ENCODE results near the gene UPF2.

Gene UPF2

DNA sequence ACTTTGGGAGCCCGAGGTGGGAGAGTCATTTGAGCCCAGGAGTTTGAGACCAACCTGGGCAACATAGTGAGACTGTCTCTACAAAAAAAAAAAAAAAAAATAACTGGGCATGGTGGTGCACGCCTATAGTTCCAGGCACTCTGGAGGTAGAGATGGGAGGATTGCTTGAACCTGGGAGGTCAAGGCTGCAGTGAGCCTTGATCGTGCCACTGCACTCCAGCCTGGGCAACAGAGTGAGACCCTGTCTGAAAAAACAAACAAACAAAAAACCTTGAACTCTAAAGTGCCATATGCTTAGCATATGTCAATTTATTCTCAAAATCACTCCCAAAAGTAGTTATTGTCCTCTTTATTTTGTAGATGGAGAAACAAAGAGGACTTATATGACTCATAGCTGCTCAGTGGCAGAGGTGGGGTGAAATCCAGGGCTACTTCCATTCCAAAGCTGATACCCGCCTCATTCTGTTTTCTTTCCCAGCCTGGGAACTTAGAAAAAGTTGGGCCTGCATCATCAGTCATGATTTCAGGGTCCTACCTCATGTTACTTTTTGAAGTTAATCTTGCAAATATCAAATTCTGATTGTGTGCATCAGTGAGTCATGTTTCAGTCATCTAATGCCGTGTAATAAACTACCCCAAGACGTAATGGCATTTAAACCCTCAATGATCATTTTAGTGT lies 39.4 kb upstream of the UPF2 start:
- H3K9ac ChIP-seq (ENCODE audit: low read depth, low read length): no peak overlapping the region
- peaks cover 21% of the 10 kb centered on the region for H3K36me3 ChIP-seq (ENCODE audit: insufficient read depth, low read length)
- no peaks in the 10 kb centered on the region for H3K27me3 ChIP-seq (ENCODE audit: insufficient read depth, low read length, poor library complexity)
- H4K20me1 ChIP-seq (ENCODE audit: insufficient read depth, low read length): no peaks in the 10 kb centered on the region
- H2AFZ ChIP-seq (ENCODE audit: low read depth, low read length): no peak overlapping the region
- TF ChIP-seq, protein P1, sequence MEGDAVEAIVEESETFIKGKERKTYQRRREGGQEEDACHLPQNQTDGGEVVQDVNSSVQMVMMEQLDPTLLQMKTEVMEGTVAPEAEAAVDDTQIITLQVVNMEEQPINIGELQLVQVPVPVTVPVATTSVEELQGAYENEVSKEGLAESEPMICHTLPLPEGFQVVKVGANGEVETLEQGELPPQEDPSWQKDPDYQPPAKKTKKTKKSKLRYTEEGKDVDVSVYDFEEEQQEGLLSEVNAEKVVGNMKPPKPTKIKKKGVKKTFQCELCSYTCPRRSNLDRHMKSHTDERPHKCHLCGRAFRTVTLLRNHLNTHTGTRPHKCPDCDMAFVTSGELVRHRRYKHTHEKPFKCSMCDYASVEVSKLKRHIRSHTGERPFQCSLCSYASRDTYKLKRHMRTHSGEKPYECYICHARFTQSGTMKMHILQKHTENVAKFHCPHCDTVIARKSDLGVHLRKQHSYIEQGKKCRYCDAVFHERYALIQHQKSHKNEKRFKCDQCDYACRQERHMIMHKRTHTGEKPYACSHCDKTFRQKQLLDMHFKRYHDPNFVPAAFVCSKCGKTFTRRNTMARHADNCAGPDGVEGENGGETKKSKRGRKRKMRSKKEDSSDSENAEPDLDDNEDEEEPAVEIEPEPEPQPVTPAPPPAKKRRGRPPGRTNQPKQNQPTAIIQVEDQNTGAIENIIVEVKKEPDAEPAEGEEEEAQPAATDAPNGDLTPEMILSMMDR (IDR thresholded peaks at IDR 0.05; ENCODE audit: borderline replicate concordance, extremely low read depth, low read length, poor library complexity, severe bottlenecking): no peak
- TF ChIP-seq EZH2 (IDR thresholded peaks at IDR 0.05; ENCODE audit: borderline replicate concordance, low read depth, low read length, severe bottlenecking): no peak
- no peak for ATAC-seq (ENCODE audit: insufficient read depth, low read depth)
- H3K9me3 ChIP-seq (ENCODE audit: insufficient read depth, low read length, severe bottlenecking): no peaks in the 10 kb centered on the region
- no peak for DNase-seq
- H3K27ac ChIP-seq (ENCODE audit: low read length): no peak overlapping the region
- H3K4me2 ChIP-seq (ENCODE audit: insufficient read depth, low read length): no peak overlapping the region
- no peak overlapping the region for H3K4me3 ChIP-seq (ENCODE audit: low read depth in 1 of 2, low read length in 2 of 2)
- no peaks in the 10 kb centered on the region for H3K4me1 ChIP-seq (ENCODE audit: insufficient read depth, low read length)
- H3K79me2 ChIP-seq (ENCODE audit: insufficient read depth, low read length): peaks cover 10% of the 10 kb centered on the region

GRCh38 chr10:12081470-12081869 lies 38.9 kb upstream of the UPF2 start:
- no peak overlapping the region for H3K4me2 ChIP-seq (ENCODE audit: insufficient read depth, low read length)
- ATAC-seq (ENCODE audit: insufficient read depth, low read depth): no peak
- H3K36me3 ChIP-seq (ENCODE audit: insufficient read depth, low read length): peaks cover 16% of the 10 kb centered on the region
- H3K4me1 ChIP-seq (ENCODE audit: insufficient read depth, low read length): no peaks in the 10 kb centered on the region
- H3K27ac ChIP-seq (ENCODE audit: low read length): no peak overlapping the region
- no peak for TF ChIP-seq EZH2 (IDR thresholded peaks at IDR 0.05; ENCODE audit: borderline replicate concordance, low read depth, low read length, severe bottlenecking)
- TF ChIP-seq, protein P1 (IDR thresholded peaks at IDR 0.05; ENCODE audit: borderline replicate concordance, extremely low read depth, low read length, poor library complexity, severe bottlenecking): no peak
- H3K9ac ChIP-seq (ENCODE audit: low read depth, low read length): no peak overlapping the region
- no peaks in the 10 kb centered on the region for H4K20me1 ChIP-seq (ENCODE audit: insufficient read depth, low read length)
- DNase-seq: no peak
- no peaks in the 10 kb centered on the region for H3K9me3 ChIP-seq (ENCODE audit: insufficient read depth, low read length, severe bottlenecking)
- H3K27me3 ChIP-seq (ENCODE audit: insufficient read depth, low read length, poor library complexity): no peaks in the 10 kb centered on the region
- no peak overlapping the region for H3K4me3 ChIP-seq (ENCODE audit: low read depth in 1 of 2, low read length in 2 of 2)
- H3K79me2 ChIP-seq (ENCODE audit: insufficient read depth, low read length): peaks cover 10% of the 10 kb centered on the region
- no peak overlapping the region for H2AFZ ChIP-seq (ENCODE audit: low read depth, low read length)

GRCh38 chr10:12077580-12078180 lies 35.1 kb upstream of the UPF2 start:
- ATAC-seq (ENCODE audit: insufficient read depth, low read depth) (no peak), DNase-seq (no peak)
- Histone ChIP-seq H3K4me3 (ENCODE audit: low read depth in 1 of 2, low read length in 2 of 2) (no peak overlapping the region), H3K4me1 (ENCODE audit: insufficient read depth, low read length) (no peaks in the 10 kb centered on the region), H3K27ac (ENCODE audit: low read length) (no peak overlapping the region), H3K9ac (ENCODE audit: low read depth, low read length) (no peak overlapping the region), H3K79me2 (ENCODE audit: insufficient read depth, low read length) (peaks cover 20% of the 10 kb centered on the region), H3K27me3 (ENCODE audit: insufficient read depth, low read length, poor library complexity) (no peaks in the 10 kb centered on the region), H3K9me3 (ENCODE audit: insufficient read depth, low read length, severe bottlenecking) (no peaks in the 10 kb centered on the region), H3K36me3 (ENCODE audit: insufficient read depth, low read length) (peaks cover 8% of the 10 kb centered on the region; the same call in 1 of the 2 replicates), H2AFZ (ENCODE audit: low read depth, low read length) (no peak overlapping the region), H3K4me2 (ENCODE audit: insufficient read depth, low read length) (no peak overlapping the region), H4K20me1 (ENCODE audit: insufficient read depth, low read length) (no peaks in the 10 kb centered on the region)
- TF ChIP-seq, protein P1 (IDR thresholded peaks at IDR 0.05; ENCODE audit: borderline replicate concordance, extremely low read depth, low read length, poor library complexity, severe bottlenecking): no peak
- TF ChIP-seq EZH2 (IDR thresholded peaks at IDR 0.05; ENCODE audit: borderline replicate concordance, low read depth, low read length, severe bottlenecking): no peak

Data from DND-41 (cell line).